ENCODE results near the gene ANK2.

DNA sequence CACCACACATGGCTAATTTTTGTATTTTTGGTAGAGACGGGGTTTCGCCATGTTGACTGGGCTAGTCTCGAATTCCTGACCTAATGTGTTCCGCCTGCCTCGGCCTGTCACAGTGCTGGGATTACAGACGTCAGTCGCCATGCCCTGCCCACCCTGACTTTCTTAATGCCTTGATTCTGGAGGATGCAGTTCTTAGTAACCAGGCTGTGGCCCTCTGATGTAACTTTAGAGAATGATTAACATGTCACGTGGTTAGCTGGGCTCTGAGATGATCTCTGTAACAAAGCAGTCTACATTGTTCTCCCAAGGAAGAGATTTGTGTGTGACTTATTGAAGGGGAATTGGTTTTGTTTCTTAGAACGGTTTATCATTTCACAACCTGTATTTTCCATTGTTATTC, 30.6 kb downstream of the ANK2 start:
- TF ChIP-seq EP300 (IDR thresholded peaks at IDR 0.05): no peak
- no peak for TF ChIP-seq POLR2AphosphoS5 (IDR thresholded peaks at IDR 0.05)
- TF ChIP-seq, protein P1, sequence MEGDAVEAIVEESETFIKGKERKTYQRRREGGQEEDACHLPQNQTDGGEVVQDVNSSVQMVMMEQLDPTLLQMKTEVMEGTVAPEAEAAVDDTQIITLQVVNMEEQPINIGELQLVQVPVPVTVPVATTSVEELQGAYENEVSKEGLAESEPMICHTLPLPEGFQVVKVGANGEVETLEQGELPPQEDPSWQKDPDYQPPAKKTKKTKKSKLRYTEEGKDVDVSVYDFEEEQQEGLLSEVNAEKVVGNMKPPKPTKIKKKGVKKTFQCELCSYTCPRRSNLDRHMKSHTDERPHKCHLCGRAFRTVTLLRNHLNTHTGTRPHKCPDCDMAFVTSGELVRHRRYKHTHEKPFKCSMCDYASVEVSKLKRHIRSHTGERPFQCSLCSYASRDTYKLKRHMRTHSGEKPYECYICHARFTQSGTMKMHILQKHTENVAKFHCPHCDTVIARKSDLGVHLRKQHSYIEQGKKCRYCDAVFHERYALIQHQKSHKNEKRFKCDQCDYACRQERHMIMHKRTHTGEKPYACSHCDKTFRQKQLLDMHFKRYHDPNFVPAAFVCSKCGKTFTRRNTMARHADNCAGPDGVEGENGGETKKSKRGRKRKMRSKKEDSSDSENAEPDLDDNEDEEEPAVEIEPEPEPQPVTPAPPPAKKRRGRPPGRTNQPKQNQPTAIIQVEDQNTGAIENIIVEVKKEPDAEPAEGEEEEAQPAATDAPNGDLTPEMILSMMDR (IDR thresholded peaks at IDR 0.05): no peak
- TF ChIP-seq POLR2A (IDR thresholded peaks at IDR 0.05): no peak

Measured in upper lobe of left lung (tissue), 4 donors.